OCI-LY1 (cell line): ENCODE data around the gene ARHGEF4.

ENCODE experiments used
- EZH2 ChIP-seq: fragments of 200-600 bp; sonication (generic), shearing (Covaris generic); IDR thresholded peaks from 2 replicates; pipeline ENCODE4 v1.8.0; 2017; ENCODE audit warnings: borderline replicate concordance, mixed run types, mild to moderate bottlenecking, antibody characterized with exemption, low read length, moderate library complexity, mixed read lengths
- TF ChIP-seq, protein P1 (sequence below): fragments of 200-600 bp; sonication (generic), shearing (Covaris generic); IDR thresholded peaks from 2 replicates; pipeline ENCODE4 v1.5.1; 2017; ENCODE audit warnings: mild to moderate bottlenecking, antibody characterized with exemption, low read length, moderate library complexity, mixed read lengths

DNA sequence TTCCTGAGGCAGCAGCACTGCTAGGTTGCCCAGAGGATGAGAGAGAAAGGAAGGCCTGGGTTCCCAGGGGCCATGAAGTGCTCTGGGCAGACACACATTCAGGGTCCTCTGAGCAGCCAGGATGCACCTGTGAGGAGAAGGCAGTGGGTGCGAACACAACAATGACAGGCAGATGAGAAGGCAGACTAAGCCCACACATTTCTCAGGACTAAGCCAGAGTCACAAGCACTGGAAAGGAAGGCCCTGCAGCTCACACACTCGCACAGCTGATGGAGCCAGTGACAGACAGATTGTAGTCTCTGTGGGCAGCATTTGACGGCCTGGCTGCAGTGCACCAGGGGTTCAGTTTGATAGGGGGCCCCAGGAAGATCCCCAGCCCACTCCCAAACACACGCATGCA lies 61.8 kb downstream of the ARHGEF4 start:
- TF ChIP-seq, protein P1, sequence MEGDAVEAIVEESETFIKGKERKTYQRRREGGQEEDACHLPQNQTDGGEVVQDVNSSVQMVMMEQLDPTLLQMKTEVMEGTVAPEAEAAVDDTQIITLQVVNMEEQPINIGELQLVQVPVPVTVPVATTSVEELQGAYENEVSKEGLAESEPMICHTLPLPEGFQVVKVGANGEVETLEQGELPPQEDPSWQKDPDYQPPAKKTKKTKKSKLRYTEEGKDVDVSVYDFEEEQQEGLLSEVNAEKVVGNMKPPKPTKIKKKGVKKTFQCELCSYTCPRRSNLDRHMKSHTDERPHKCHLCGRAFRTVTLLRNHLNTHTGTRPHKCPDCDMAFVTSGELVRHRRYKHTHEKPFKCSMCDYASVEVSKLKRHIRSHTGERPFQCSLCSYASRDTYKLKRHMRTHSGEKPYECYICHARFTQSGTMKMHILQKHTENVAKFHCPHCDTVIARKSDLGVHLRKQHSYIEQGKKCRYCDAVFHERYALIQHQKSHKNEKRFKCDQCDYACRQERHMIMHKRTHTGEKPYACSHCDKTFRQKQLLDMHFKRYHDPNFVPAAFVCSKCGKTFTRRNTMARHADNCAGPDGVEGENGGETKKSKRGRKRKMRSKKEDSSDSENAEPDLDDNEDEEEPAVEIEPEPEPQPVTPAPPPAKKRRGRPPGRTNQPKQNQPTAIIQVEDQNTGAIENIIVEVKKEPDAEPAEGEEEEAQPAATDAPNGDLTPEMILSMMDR = no peak
- TF ChIP-seq EZH2 = no peak
